Vagina (tissue), 2 donors: ENCODE data around the gene LGALS8.

ENCODE experiments used
- POLR2AphosphoS5 ChIP-seq, 2 donors: sonication (generic); formaldehyde crosslinking; IDR thresholded peaks; one replicate each; pipeline ENCODE4 v1.9.0; 2017; ENCODE audit warnings: antibody characterized with exemption in 2 of 2, mild to moderate bottlenecking in 2 of 2, low read depth in 1 of 2; ENCODE audit not compliant: insufficient read depth in 1 of 2
- TF ChIP-seq, protein P1 (sequence below), 3 experiments: fragments of 450-650 bp in 2 of 3; fragments of 200-600 bp in 1 of 3; sonication (generic) in 1 of 3; IDR thresholded peaks; one replicate each; pipeline ENCODE4 v1.5.1; 2017 to 2019; ENCODE audit warnings: antibody characterized with exemption in 3 of 3, mild to moderate bottlenecking in 2 of 3, moderate library complexity in 2 of 3

GRCh38 chr1:236495467-236496112, 28.2 kb upstream of the LGALS8 start:
- TF ChIP-seq, protein P1, sequence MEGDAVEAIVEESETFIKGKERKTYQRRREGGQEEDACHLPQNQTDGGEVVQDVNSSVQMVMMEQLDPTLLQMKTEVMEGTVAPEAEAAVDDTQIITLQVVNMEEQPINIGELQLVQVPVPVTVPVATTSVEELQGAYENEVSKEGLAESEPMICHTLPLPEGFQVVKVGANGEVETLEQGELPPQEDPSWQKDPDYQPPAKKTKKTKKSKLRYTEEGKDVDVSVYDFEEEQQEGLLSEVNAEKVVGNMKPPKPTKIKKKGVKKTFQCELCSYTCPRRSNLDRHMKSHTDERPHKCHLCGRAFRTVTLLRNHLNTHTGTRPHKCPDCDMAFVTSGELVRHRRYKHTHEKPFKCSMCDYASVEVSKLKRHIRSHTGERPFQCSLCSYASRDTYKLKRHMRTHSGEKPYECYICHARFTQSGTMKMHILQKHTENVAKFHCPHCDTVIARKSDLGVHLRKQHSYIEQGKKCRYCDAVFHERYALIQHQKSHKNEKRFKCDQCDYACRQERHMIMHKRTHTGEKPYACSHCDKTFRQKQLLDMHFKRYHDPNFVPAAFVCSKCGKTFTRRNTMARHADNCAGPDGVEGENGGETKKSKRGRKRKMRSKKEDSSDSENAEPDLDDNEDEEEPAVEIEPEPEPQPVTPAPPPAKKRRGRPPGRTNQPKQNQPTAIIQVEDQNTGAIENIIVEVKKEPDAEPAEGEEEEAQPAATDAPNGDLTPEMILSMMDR (IDR thresholded peaks at IDR 0.05): no peak
- no peak for TF ChIP-seq POLR2AphosphoS5 (IDR thresholded peaks at IDR 0.05; ENCODE audit: insufficient read depth in 1 of 2, low read depth in 1 of 2)
